Measurements from ENCODE around the gene NR1H4. TPM values are rescaled to one million over a fixed set of nuclear protein-coding genes. Genes with fewer than 3 reads are reported as not detected.
"Not testable (repeated sequence)": the region's sequence is repeated elsewhere in the genome, so short reads cannot be mapped to it uniquely, and the experiment has no call there.

NR1H4 gene
- total and polyA plus RNA-seq, 4 experiments from 2014 or later: not detected

- Histone ChIP-seq H3K4me1 (ENCODE audit: insufficient read depth, low read length) (peaks cover 7% of the 10 kb centered on the region), H3K27ac (ENCODE audit: low read depth, low read length) (no peak overlapping the region), H3K9me3 (ENCODE audit: control insufficient read depth in 1 of 2, low read length in 2 of 2) (no peaks in the 10 kb centered on the region), H3K27me3 (ENCODE audit: insufficient read depth, low read length) (no peaks in the 10 kb centered on the region), H3K36me3 (ENCODE audit: insufficient read depth, low read length) (no peaks in the 10 kb centered on the region), H3K4me3 (ENCODE audit: low read length in 2 of 2) (no peak overlapping the region)
- intact Hi-C loops (cut with micrococcal nuclease): no loop called here
- ChIA-PET CTCF (ENCODE audit: partially characterized antibody) (no interaction called here), POLR2A (ENCODE audit: partially characterized antibody) (no interaction called here)
- Mint-ChIP-seq H3K27me3 (peaks cover 5 to 27% of the 10 kb centered on the region in 2 donors), H3K9me3 (peaks cover 0 to 12% (median 5%) of the 10 kb centered on the region in 8 donors), H3K4me3 (no peak overlapping the region), H3K27ac (no peak overlapping the region), H3K36me3 (no peaks in the 10 kb centered on the region), H3K4me1 (peaks cover 0 to 10% (median 8%) of the 10 kb centered on the region in 4 donors)
- no peak for DNase-seq
These were observed 105.3 kb downstream of the NR1H4 start for GRCh38 chr12:100578923-100579322.

- H3K27me3 Mint-ChIP-seq: peaks cover 3 to 24% of the 10 kb centered on the region in 2 donors
- no peaks in the 10 kb centered on the region for H3K36me3 Mint-ChIP-seq
- Histone ChIP-seq H3K9me3 (ENCODE audit: control insufficient read depth in 1 of 2, low read length in 2 of 2) (no peaks in the 10 kb centered on the region), H3K36me3 (ENCODE audit: insufficient read depth, low read length) (no peaks in the 10 kb centered on the region), H3K27me3 (ENCODE audit: insufficient read depth, low read length) (no peaks in the 10 kb centered on the region), H3K4me1 (ENCODE audit: insufficient read depth, low read length) (no peaks in the 10 kb centered on the region), H3K4me3 (ENCODE audit: low read length in 2 of 2) (no peak overlapping the region), H3K27ac (ENCODE audit: low read depth, low read length) (no peak overlapping the region)
- DNase-seq: no peak
- ChIA-PET CTCF (ENCODE audit: partially characterized antibody) (no interaction called here), POLR2A (ENCODE audit: partially characterized antibody) (no interaction called here)
- no peak overlapping the region for H3K4me3 Mint-ChIP-seq
- H3K27ac Mint-ChIP-seq: no peak overlapping the region
- H3K4me1 Mint-ChIP-seq: peaks cover 0 to under 1% (median 0%) of the 10 kb centered on the region in 4 donors
- intact Hi-C loops (cut with micrococcal nuclease): no loop called here
- peaks cover 0 to 15% (median 5%) of the 10 kb centered on the region in 8 donors for H3K9me3 Mint-ChIP-seq
These were observed 106.2 kb downstream of the NR1H4 start for GRCh38 chr12:100579844-100580243.

DNA sequence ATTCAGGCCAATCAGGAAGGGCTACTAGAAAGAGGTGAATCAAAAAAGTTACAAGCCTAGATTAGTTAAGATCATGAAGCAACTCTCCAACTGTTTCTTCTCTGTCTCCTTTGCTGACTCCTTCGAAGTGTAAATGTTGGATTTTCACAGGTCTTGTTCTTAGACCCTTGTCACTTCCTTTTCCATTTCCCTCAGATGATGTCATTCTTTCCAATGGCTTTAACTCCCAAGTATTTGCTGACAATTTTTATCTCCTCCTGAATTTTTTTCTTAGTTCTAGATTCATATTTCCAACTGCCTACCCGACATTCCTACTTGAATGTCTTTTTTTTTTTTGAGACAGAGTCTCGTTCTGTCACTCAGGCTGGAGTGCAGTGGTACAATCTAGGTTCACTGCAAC, 110.6 kb downstream of the NR1H4 start:
- Mint-ChIP-seq H3K27ac (no peak overlapping the region), H3K27me3 (peaks cover 9 to 20% of the 10 kb centered on the region in 2 donors), H3K9me3 (peaks cover 7 to 39% (median 27%) of the 10 kb centered on the region in 8 donors), H3K36me3 (peaks cover 0 to 2% of the 10 kb centered on the region in 2 donors), H3K4me3 (no peak overlapping the region), H3K4me1 (no peaks in the 10 kb centered on the region)
- Histone ChIP-seq H3K4me3 (ENCODE audit: low read length in 2 of 2) (no peak overlapping the region), H3K9me3 (ENCODE audit: control insufficient read depth in 1 of 2, low read length in 2 of 2) (no peaks in the 10 kb centered on the region), H3K27ac (ENCODE audit: low read depth, low read length) (no peak overlapping the region), H3K36me3 (ENCODE audit: insufficient read depth, low read length) (no peaks in the 10 kb centered on the region), H3K27me3 (ENCODE audit: insufficient read depth, low read length) (no peaks in the 10 kb centered on the region), H3K4me1 (ENCODE audit: insufficient read depth, low read length) (no peaks in the 10 kb centered on the region)
- ChIA-PET CTCF (ENCODE audit: partially characterized antibody) (no interaction called here), POLR2A (ENCODE audit: partially characterized antibody) (no interaction called here)
- intact Hi-C loops (cut with micrococcal nuclease): no loop called here
- DNase-seq: no peak

DNA sequence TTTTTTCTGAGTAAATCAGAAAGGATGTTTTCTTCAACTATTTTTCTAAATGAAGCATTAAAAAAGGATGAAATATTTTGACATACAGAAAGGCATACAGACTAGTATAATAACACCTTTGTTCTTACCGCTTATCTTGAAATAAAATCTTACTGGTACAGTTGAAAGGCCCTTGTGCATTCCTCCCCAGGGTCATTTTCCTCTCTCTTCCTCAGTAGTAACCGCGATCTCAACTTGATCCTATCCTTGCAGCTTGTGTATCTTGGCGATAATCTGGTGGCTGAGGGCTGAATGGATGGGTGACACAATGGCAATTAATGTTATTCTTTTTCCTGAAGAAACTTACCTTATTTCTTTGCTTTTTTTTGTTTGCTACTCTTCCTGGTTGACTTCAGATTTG, 118.3 kb downstream of the NR1H4 start:
- no peak overlapping the region for H3K4me3 ChIP-seq (ENCODE audit: low read length in 2 of 2)
- ChIA-PET CTCF (ENCODE audit: partially characterized antibody) (no interaction called here), POLR2A (ENCODE audit: partially characterized antibody) (no interaction called here)
- H3K36me3 ChIP-seq (ENCODE audit: insufficient read depth, low read length): no peaks in the 10 kb centered on the region
- H3K27me3 Mint-ChIP-seq: peaks cover under 1 to 2% of the 10 kb centered on the region in 2 donors
- H3K9me3 Mint-ChIP-seq: peaks cover under 1 to 20% (median 12%) of the 10 kb centered on the region in 8 donors
- H3K9me3 ChIP-seq (ENCODE audit: control insufficient read depth in 1 of 2, low read length in 2 of 2): no peaks in the 10 kb centered on the region
- no peak overlapping the region for H3K27ac ChIP-seq (ENCODE audit: low read depth, low read length)
- H3K4me3 Mint-ChIP-seq: no peak overlapping the region
- no peaks in the 10 kb centered on the region for H3K4me1 Mint-ChIP-seq
- no peak for DNase-seq
- H3K27ac Mint-ChIP-seq: no peak overlapping the region
- H3K4me1 ChIP-seq (ENCODE audit: insufficient read depth, low read length): no peaks in the 10 kb centered on the region
- intact Hi-C loops (cut with micrococcal nuclease): no loop called here
- H3K36me3 Mint-ChIP-seq: no peaks in the 10 kb centered on the region
- H3K27me3 ChIP-seq (ENCODE audit: insufficient read depth, low read length): no peaks in the 10 kb centered on the region

DNA sequence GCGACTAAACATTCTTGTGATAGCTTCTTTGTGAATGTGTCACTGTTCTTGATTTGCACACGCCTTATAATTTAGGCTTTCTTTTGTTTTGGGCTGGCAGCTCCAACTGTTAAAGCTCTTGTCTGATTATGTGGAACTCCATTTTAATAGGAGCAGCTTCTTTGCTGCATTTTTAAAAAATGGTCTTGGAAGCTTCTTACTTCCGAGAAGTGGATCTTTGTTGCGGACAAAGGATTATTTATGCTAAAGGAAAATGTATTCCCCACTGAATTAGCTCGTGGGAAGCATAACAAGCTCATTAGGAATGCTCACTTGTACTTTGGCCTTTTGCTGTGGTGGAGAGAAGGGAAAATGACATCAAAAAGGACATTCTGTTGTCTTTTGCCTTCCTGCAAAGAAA, 119.8 kb downstream of the NR1H4 start:
- no peaks in the 10 kb centered on the region for H3K9me3 ChIP-seq (ENCODE audit: control insufficient read depth in 1 of 2, low read length in 2 of 2)
- H3K27me3 ChIP-seq (ENCODE audit: insufficient read depth, low read length): no peaks in the 10 kb centered on the region
- H3K4me1 ChIP-seq (ENCODE audit: insufficient read depth, low read length): no peaks in the 10 kb centered on the region
- Mint-ChIP-seq H3K9me3 (peaks cover 0 to 9% (median 4%) of the 10 kb centered on the region in 8 donors), H3K36me3 (no peaks in the 10 kb centered on the region), H3K27me3 (peaks cover 0 to 2% of the 10 kb centered on the region in 2 donors), H3K27ac (no peak overlapping the region), H3K4me1 (no peaks in the 10 kb centered on the region), H3K4me3 (no peak overlapping the region)
- ChIA-PET POLR2A (ENCODE audit: partially characterized antibody) (no interaction called here), CTCF (ENCODE audit: partially characterized antibody) (no interaction called here)
- H3K4me3 ChIP-seq (ENCODE audit: low read length in 2 of 2): no peak overlapping the region
- DNase-seq: no peak
- no peaks in the 10 kb centered on the region for H3K36me3 ChIP-seq (ENCODE audit: insufficient read depth, low read length)
- intact Hi-C loops (cut with micrococcal nuclease): no loop called here
- H3K27ac ChIP-seq (ENCODE audit: low read depth, low read length): no peak overlapping the region

- H3K4me3 ChIP-seq (ENCODE audit: low read length in 2 of 2): no peak overlapping the region
- H3K36me3 Mint-ChIP-seq: no peaks in the 10 kb centered on the region
- no peaks in the 10 kb centered on the region for H3K4me1 Mint-ChIP-seq
- no peaks in the 10 kb centered on the region for H3K4me1 ChIP-seq (ENCODE audit: insufficient read depth, low read length)
- H3K36me3 ChIP-seq (ENCODE audit: insufficient read depth, low read length): no peaks in the 10 kb centered on the region
- H3K27me3 Mint-ChIP-seq: peaks cover 0 to 2% of the 10 kb centered on the region in 2 donors
- no peak for DNase-seq
- H3K27me3 ChIP-seq (ENCODE audit: insufficient read depth, low read length): no peaks in the 10 kb centered on the region
- intact Hi-C loops (cut with micrococcal nuclease): no loop called here
- POLR2A ChIA-PET (ENCODE audit: partially characterized antibody): no interaction called here
- H3K4me3 Mint-ChIP-seq: no peak overlapping the region
- no peaks in the 10 kb centered on the region for H3K9me3 ChIP-seq (ENCODE audit: control insufficient read depth in 1 of 2, low read length in 2 of 2)
- no peak overlapping the region for H3K27ac Mint-ChIP-seq
- CTCF ChIA-PET (ENCODE audit: partially characterized antibody): no interaction called here
- H3K27ac ChIP-seq (ENCODE audit: low read depth, low read length): no peak overlapping the region
- H3K9me3 Mint-ChIP-seq: peaks cover 0 to 5% (median 0%) of the 10 kb centered on the region in 8 donors
These were observed 128.0 kb downstream of the NR1H4 start for GRCh38 chr12:100601626-100602025.

- H3K4me3 Mint-ChIP-seq; H3K4me3 ChIP-seq (ENCODE audit: low read length in 2 of 2); CTCF ChIA-PET (ENCODE audit: partially characterized antibody); H3K27me3 ChIP-seq (ENCODE audit: insufficient read depth, low read length); H3K27me3 Mint-ChIP-seq; intact Hi-C loops (cut with micrococcal nuclease); H3K27ac Mint-ChIP-seq; H3K36me3 Mint-ChIP-seq; H3K36me3 ChIP-seq (ENCODE audit: insufficient read depth, low read length); H3K4me1 ChIP-seq (ENCODE audit: insufficient read depth, low read length); H3K27ac ChIP-seq (ENCODE audit: low read depth, low read length); POLR2A ChIA-PET (ENCODE audit: partially characterized antibody); H3K9me3 ChIP-seq (ENCODE audit: control insufficient read depth in 1 of 2, low read length in 2 of 2); H3K9me3 Mint-ChIP-seq; H3K4me1 Mint-ChIP-seq; DNase-seq: not testable (repeated sequence)
These were observed 129.3 kb downstream of the NR1H4 start for GRCh38 chr12:100602997-100603396.

GRCh38 chr12:100608776-100609175, 135.1 kb downstream of the NR1H4 start:
- intact Hi-C loops (cut with micrococcal nuclease): no loop called here
- H3K27me3 Mint-ChIP-seq: peaks cover 0 to 2% of the 10 kb centered on the region in 2 donors

More at GRCh38 chr12:100608776-100609175, 135.1 kb downstream of the NR1H4 start:
- no peak overlapping the region for H3K4me3 ChIP-seq (ENCODE audit: low read length in 2 of 2)
- Mint-ChIP-seq H3K4me1 (no peaks in the 10 kb centered on the region), H3K4me3 (no peak overlapping the region), H3K36me3 (no peaks in the 10 kb centered on the region), H3K27ac (no peak overlapping the region), H3K9me3 (peaks cover 0 to 5% (median 2%) of the 10 kb centered on the region in 8 donors)
- ChIA-PET POLR2A (ENCODE audit: partially characterized antibody) (no interaction called here), CTCF (ENCODE audit: partially characterized antibody) (no interaction called here)
- H3K27me3 ChIP-seq (ENCODE audit: insufficient read depth, low read length): no peaks in the 10 kb centered on the region
- H3K9me3 ChIP-seq (ENCODE audit: control insufficient read depth in 1 of 2, low read length in 2 of 2): no peaks in the 10 kb centered on the region
- no peaks in the 10 kb centered on the region for H3K4me1 ChIP-seq (ENCODE audit: insufficient read depth, low read length)
- no peak for DNase-seq
- no peaks in the 10 kb centered on the region for H3K36me3 ChIP-seq (ENCODE audit: insufficient read depth, low read length)
- H3K27ac ChIP-seq (ENCODE audit: low read depth, low read length): no peak overlapping the region

All from CD4-positive, alpha-beta memory T cell (primary cell).